Measurements from ENCODE around the gene FAM163B. TPM values are rescaled to one million over a fixed set of nuclear protein-coding genes. Genes with fewer than 3 reads are reported as not detected.
"Not testable (repeated sequence)": the region's sequence is repeated elsewhere in the genome, so short reads cannot be mapped to it uniquely, and the experiment has no call there.

Gene FAM163B
- total RNA-seq, 4 donors from 2014 or later: not detected

DNA sequence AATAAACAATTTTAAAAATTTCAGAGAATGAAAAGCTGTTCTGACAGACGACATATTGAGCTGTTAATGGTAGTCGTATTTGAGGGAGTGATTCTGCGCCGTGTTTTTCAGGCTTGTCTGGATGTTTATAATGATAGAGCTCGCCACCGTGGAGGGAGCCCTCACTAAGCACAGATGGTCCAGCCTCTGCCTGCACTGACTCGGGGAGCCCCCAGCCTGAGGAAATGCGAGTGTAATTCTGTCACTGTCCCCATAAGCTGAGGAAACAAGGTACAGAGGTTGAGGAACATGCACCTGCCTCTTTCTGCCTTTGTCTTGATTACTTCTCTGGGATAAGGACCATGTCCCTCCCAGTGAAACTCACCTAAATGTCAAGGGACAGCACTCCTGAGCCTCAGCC is 19.6 kb upstream of the FAM163B start:
- H3K4me3 ChIP-seq (ENCODE audit: low read depth, poor library complexity, severe bottlenecking): no peak overlapping the region
- intact Hi-C loops (cut with DNase I; ENCODE audit: low total_unique reads): no loop called here
- WGBS, 2 donors: 71 to 72% methylated on average over 8 of the region's 8 CpGs
- TF ChIP-seq, protein P1, sequence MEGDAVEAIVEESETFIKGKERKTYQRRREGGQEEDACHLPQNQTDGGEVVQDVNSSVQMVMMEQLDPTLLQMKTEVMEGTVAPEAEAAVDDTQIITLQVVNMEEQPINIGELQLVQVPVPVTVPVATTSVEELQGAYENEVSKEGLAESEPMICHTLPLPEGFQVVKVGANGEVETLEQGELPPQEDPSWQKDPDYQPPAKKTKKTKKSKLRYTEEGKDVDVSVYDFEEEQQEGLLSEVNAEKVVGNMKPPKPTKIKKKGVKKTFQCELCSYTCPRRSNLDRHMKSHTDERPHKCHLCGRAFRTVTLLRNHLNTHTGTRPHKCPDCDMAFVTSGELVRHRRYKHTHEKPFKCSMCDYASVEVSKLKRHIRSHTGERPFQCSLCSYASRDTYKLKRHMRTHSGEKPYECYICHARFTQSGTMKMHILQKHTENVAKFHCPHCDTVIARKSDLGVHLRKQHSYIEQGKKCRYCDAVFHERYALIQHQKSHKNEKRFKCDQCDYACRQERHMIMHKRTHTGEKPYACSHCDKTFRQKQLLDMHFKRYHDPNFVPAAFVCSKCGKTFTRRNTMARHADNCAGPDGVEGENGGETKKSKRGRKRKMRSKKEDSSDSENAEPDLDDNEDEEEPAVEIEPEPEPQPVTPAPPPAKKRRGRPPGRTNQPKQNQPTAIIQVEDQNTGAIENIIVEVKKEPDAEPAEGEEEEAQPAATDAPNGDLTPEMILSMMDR (IDR thresholded peaks at IDR 0.05): no peak
- TF ChIP-seq POLR2A (IDR thresholded peaks at IDR 0.05): no peak
- no peak for DNase-seq (ENCODE audit: low spot score in 2 of 2)

GRCh38 chr9:133627341-133627740 is 18.2 kb upstream of the FAM163B start:
- WGBS, 2 donors: 70% methylated on average over 3 of the region's 3 CpGs
- TF ChIP-seq, protein P1 (IDR thresholded peaks at IDR 0.05): no peak
- no peak for TF ChIP-seq POLR2A (IDR thresholded peaks at IDR 0.05)

GRCh38 chr9:133626008-133626407 is 16.8 kb upstream of the FAM163B start:
- H3K4me3 ChIP-seq (ENCODE audit: low read depth, poor library complexity, severe bottlenecking); DNase-seq (ENCODE audit: low spot score in 2 of 2); intact Hi-C loops (cut with DNase I; ENCODE audit: low total_unique reads): not testable (repeated sequence)

More at GRCh38 chr9:133627341-133627740, 18.2 kb upstream of the FAM163B start:
- no peak overlapping the region for H3K4me3 ChIP-seq (ENCODE audit: low read depth, poor library complexity, severe bottlenecking)
- intact Hi-C loops (cut with DNase I; ENCODE audit: low total_unique reads): no loop called here
- no peak for DNase-seq (ENCODE audit: low spot score in 2 of 2)

DNA sequence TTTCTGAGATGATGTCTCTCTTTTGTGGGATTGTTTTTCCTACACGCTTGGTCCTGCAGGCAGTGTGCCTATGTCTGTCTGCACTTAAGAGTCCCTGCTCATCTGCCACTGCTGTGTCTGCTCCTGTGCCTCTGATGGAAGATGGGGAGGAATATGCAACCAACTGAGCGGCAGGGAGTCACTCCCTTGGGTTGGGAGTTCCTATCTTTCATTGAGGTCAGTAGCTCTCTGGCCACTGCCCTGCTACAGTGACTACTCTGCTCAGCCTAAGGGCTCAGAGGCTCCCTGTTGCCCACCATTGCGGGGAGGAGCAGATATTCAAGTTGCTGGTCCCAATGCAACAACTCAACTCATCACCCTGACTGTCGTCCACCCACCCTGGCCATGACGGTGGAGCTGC is 13.4 kb upstream of the FAM163B start:
- no peak overlapping the region for H3K4me3 ChIP-seq (ENCODE audit: low read depth, poor library complexity, severe bottlenecking)
- DNase-seq (ENCODE audit: low spot score in 2 of 2): no peak
- intact Hi-C loops (cut with DNase I; ENCODE audit: low total_unique reads): no loop called here
- WGBS, 2 donors: 56 to 58% methylated on average over 4 of the region's 5 CpGs
- TF ChIP-seq POLR2A (IDR thresholded peaks at IDR 0.05): no peak
- TF ChIP-seq, protein P1 (IDR thresholded peaks at IDR 0.05): no peak

GRCh38 chr9:133621725-133622267 is 12.6 kb upstream of the FAM163B start:
- TF ChIP-seq, protein P1 (IDR thresholded peaks at IDR 0.05): no peak
- no peak for TF ChIP-seq POLR2A (IDR thresholded peaks at IDR 0.05)
- no peak overlapping the region for H3K4me3 ChIP-seq (ENCODE audit: low read depth, poor library complexity, severe bottlenecking)
- no peak for DNase-seq (ENCODE audit: low spot score in 2 of 2)
- intact Hi-C loops (cut with DNase I; ENCODE audit: low total_unique reads): no loop called here
- WGBS, 2 donors: 58 to 63% methylated on average over 11 of the region's 11 CpGs

- intact Hi-C loops (cut with DNase I; ENCODE audit: low total_unique reads): no loop called here
- DNase-seq (ENCODE audit: low spot score in 2 of 2): no peak
- 8 to 10% methylated on average over 8 of the region's 8 CpGs for WGBS, 2 donors
- TF ChIP-seq POLR2A (IDR thresholded peaks at IDR 0.05): no peak
- TF ChIP-seq, protein P1 (IDR thresholded peaks at IDR 0.05): no peak
- H3K4me3 ChIP-seq (ENCODE audit: low read depth, poor library complexity, severe bottlenecking): no peak overlapping the region
These were observed 10.6 kb upstream of the FAM163B start for GRCh38 chr9:133619791-133620190.
